K562 (cell line): Measurements from ENCODE around the gene ZNF529. TPM values are rescaled to one million over a fixed set of nuclear protein-coding genes. Genes with fewer than 3 reads are reported as not detected.
A peak's percentile ranks its signal among the peaks of the same experiment; 100 is the strongest.

Source experiments
- BRD9 ChIP-seq: fragments of 450-650 bp; IDR thresholded peaks from 2 replicates; pipeline ENCODE4 v1.6.1; 2018; ENCODE audit warnings: low read depth; ENCODE audit not compliant: partially characterized antibody
- E2F3 ChIP-seq: fragments of 250-450 bp; sonication (Bioruptor Pico); IDR thresholded peaks from 2 replicates; pipeline ENCODE4 v1.4.0; 2020; ENCODE audit warnings: mild to moderate bottlenecking
- GABPA ChIP-seq: fragments of 200-800 bp; sonication (Bioruptor generic); conservative IDR thresholded peaks from 2 replicates; pipeline ENCODE4 v1.6.1; 2016; ENCODE audit warnings: low read depth, missing genetic modification characterization, missing compliant biosample characterization
- HCFC1 ChIP-seq: IDR thresholded peaks from 2 replicates; pipeline ENCODE4 v1.6.1; 2012; ENCODE audit warnings: low read depth, low read length, improper control_type of control experiment
- ID3 ChIP-seq, 2 experiments: fragments of 250-450 bp in 1 of 2; fragments of 450-650 bp in 1 of 2; sonication (Bioruptor Pico) in 1 of 2; IDR thresholded peaks; 2 replicates each; pipeline versions ENCODE4 v1.6.1 to v1.8.0; 2016 to 2021; ENCODE audit warnings: mild to moderate bottlenecking in 2 of 2, moderate library complexity in 2 of 2, missing compliant biosample characterization in 1 of 2, missing genetic modification characterization in 1 of 2
- MED1 ChIP-seq: sonication (generic); formaldehyde crosslinking; IDR thresholded peaks from 2 replicates; pipeline ENCODE4 v1.8.1; 2023; ENCODE audit warnings: missing genetic modification reagents, borderline replicate concordance
- MTA3 ChIP-seq: fragments of 450-650 bp; formaldehyde crosslinking; IDR thresholded peaks from 2 replicates; pipeline ENCODE4 v1.6.1; 2017; ENCODE audit warnings: mild to moderate bottlenecking, borderline replicate concordance
- MYC ChIP-seq, 2 experiments: fragments of 250-450 bp in 1 of 2; sonication (Bioruptor Pico) in 1 of 2; IDR thresholded peaks; 2 replicates each; pipeline versions ENCODE4 v1.5.1 to v1.6.1; 2012 to 2021; ENCODE audit warnings: low read depth in 2 of 2, borderline replicate concordance in 1 of 2, improper control_type of control experiment in 1 of 2, low read length in 1 of 2, mild to moderate bottlenecking in 1 of 2, moderate library complexity in 1 of 2
- RBFOX2 ChIP-seq: fragments of 200-400 bp; formaldehyde crosslinking; IDR thresholded peaks from 2 replicates; pipeline ENCODE4 v1.6.1; 2017; ENCODE audit warnings: low read depth, mild to moderate bottlenecking, low read length, moderate library complexity
- SMAD4 ChIP-seq: fragments of 250-450 bp; sonication (Bioruptor Pico); conservative IDR thresholded peaks from 2 replicates; pipeline ENCODE4 v1.8.0; 2021; ENCODE audit warnings: inconsistent platforms, mild to moderate bottlenecking, moderate library complexity
- TAF9B ChIP-seq: fragments of 450-650 bp; IDR thresholded peaks from 2 replicates; pipeline ENCODE4 v1.6.1; 2018; ENCODE audit warnings: mild to moderate bottlenecking; ENCODE audit not compliant: partially characterized antibody
- TBL1XR1 ChIP-seq, 2 experiments: IDR thresholded peaks; 2 replicates each; pipeline ENCODE4 v1.6.1; 2012; ENCODE audit warnings: improper control_type of control experiment in 2 of 2, low read length in 2 of 2, mild to moderate bottlenecking in 1 of 2
- TBP ChIP-seq: optimal IDR thresholded peaks from 2 replicates; pipeline ENCODE3; 2011; ENCODE audit warnings: low read depth, low read length, improper control_type of control experiment
- ZBTB40 ChIP-seq, 2 experiments: fragments of 450-650 bp in 1 of 2; sonication (generic) in 1 of 2; formaldehyde crosslinking in 1 of 2; IDR thresholded peaks; 2 replicates each; pipeline versions ENCODE4 v1.7.1 to v1.9.0; 2016 to 2022; ENCODE audit warnings: inconsistent platforms in 1 of 2, mild to moderate bottlenecking in 1 of 2, missing genetic modification reagents in 1 of 2
- ZNF143 ChIP-seq: sonication (generic); formaldehyde crosslinking; IDR thresholded peaks from 2 replicates; pipeline ENCODE4 v1.9.0; 2022; ENCODE audit warnings: mild to moderate bottlenecking, missing genetic modification reagents
- ZNF175 ChIP-seq: fragments of 200-800 bp; sonication (Bioruptor generic); IDR thresholded peaks from 2 replicates; pipeline ENCODE4 v1.6.1; 2016; ENCODE audit warnings: low read depth, mild to moderate bottlenecking, missing genetic modification characterization, missing compliant biosample characterization
- polyA plus RNA-seq, 8 experiments: library from polyadenylated mRNA; depleted of rRNA in 4 of 8; stranded (reverse) in 5 of 8; unstranded in 3 of 8; fragments of >200 nt; fragmentation: Nextera tagmentation in 2 of 8; fragmentation: Illumina TruSeq in 1 of 8; extraction: Ambion mirVana in 2 of 8; extraction: Trizol in 1 of 8; gene quantifications; 2 replicates each; pipeline versions ENCODE4 v1.2.1 to v1.2.3, GENCODE V29; 2011 to 2014; ENCODE audit warnings: inconsistent platforms in 1 of 8, missing spikeins in 1 of 8
- total RNA-seq, 7 experiments: library from RNA; depleted of rRNA in 6 of 7; stranded (reverse); fragments of >200 nt in 6 of 7; fragmentation: Illumina TruSeq in 2 of 7; extraction: Trizol in 2 of 7; gene quantifications; 2 replicates each; pipeline versions ENCODE4 v1.2.1 to v1.2.3, GENCODE V29; 2011 to 2021; ENCODE audit warnings: low replicate concordance in 1 of 7

The ZNF529 gene
- total and polyA plus RNA-seq, 9 of the 15 experiments (the other 6 are each of a cell fraction or from before 2014, with no cell fraction given) = 2.4 to 12.6 (median 6.3) TPM

- peak; percentile 97 for TF ChIP-seq ZBTB40 (IDR thresholded peaks at IDR 0.05)
- no peak for TF ChIP-seq ZBTB40 (CRISPR knock-in tag; IDR thresholded peaks at IDR 0.05)
- TF ChIP-seq TBP = peak; percentile 71
- no peak for TF ChIP-seq BRD9
- peak; percentile 98 for TF ChIP-seq GABPA (tag)
- TF ChIP-seq MTA3 = peak; percentile 78
- TF ChIP-seq ZNF175 = no peak
- TF ChIP-seq TBL1XR1 (IDR thresholded peaks at IDR 0.05; ENCODE audit: low read length in 2 of 2) = peak in 1 of 2 experiments; percentile 59; a peak in 2 of 4 replicates
- no peak for TF ChIP-seq MED1 (CRISPR knock-in tag)
- TF ChIP-seq SMAD4 = peak; percentile 59; the same call in 1 of the 2 replicates
- peak; percentile 99 for TF ChIP-seq MYC (IDR thresholded peaks at IDR 0.05; ENCODE audit: low read depth, low read length)
- peak; percentile 90 for TF ChIP-seq MYC (CRISPR knock-in tag; IDR thresholded peaks at IDR 0.05; ENCODE audit: borderline replicate concordance, low read depth)
- TF ChIP-seq TAF9B = peak; percentile 67
- TF ChIP-seq ZNF143 (CRISPR knock-in tag) = peak; percentile 94
- 0 out of 2 replicates have a peak, but pooled peaks have one; percentile 13 for TF ChIP-seq E2F3 (CRISPR knock-in tag)
- TF ChIP-seq ID3 (CRISPR knock-in tag; IDR thresholded peaks at IDR 0.05) = no peak
- TF ChIP-seq ID3 (tag; IDR thresholded peaks at IDR 0.05) = peak; percentile 79; the same call in 1 of the 2 replicates
- TF ChIP-seq HCFC1 = peak; percentile 98
- peak; percentile 99 for TF ChIP-seq RBFOX2
Observed at GRCh38 chr19:36573020-36573894, at the start of gene ZNF529 (continued).
